Duodenal mucosa (tissue), 2 donors: Measurements from ENCODE around the gene ENOPH1.

Source experiments
- H3K27ac ChIP-seq: one replicate; pipeline ENCODE4 v1.7.0; 2013; ENCODE audit warnings: low read depth, low read length
- H3K27me3 ChIP-seq, 2 donors: one replicate each; pipeline ENCODE4 v1.7.0; 2013; ENCODE audit warnings: low read length in 2 of 2, control low read depth in 1 of 2; ENCODE audit not compliant: insufficient read depth in 2 of 2, control insufficient read depth in 1 of 2
- H3K36me3 ChIP-seq, 2 donors: one replicate each; pipeline ENCODE4 v1.7.0; 2013; ENCODE audit warnings: low read length in 2 of 2, control low read depth in 1 of 2; ENCODE audit not compliant: insufficient read depth in 2 of 2, control insufficient read depth in 1 of 2
- H3K4me1 ChIP-seq, 2 donors: one replicate each; pipeline ENCODE4 v1.7.0; 2013; ENCODE audit warnings: low read length in 2 of 2, control low read depth in 1 of 2; ENCODE audit not compliant: insufficient read depth in 2 of 2, control insufficient read depth in 1 of 2
- H3K4me3 ChIP-seq, 2 donors: one replicate each; pipeline ENCODE4 v1.7.0; 2013; ENCODE audit warnings: low read length in 2 of 2, low read depth in 1 of 2
- H3K9ac ChIP-seq, 2 donors: one replicate each; pipeline ENCODE4 v1.7.0; 2013; ENCODE audit warnings: low read length in 2 of 2, low read depth in 1 of 2
- H3K9me3 ChIP-seq, 2 donors: one replicate each; pipeline ENCODE4 v1.7.0; 2013; ENCODE audit warnings: low read length in 2 of 2, control low read depth in 1 of 2; ENCODE audit not compliant: control insufficient read depth in 1 of 2

ENOPH1 gene

DNA sequence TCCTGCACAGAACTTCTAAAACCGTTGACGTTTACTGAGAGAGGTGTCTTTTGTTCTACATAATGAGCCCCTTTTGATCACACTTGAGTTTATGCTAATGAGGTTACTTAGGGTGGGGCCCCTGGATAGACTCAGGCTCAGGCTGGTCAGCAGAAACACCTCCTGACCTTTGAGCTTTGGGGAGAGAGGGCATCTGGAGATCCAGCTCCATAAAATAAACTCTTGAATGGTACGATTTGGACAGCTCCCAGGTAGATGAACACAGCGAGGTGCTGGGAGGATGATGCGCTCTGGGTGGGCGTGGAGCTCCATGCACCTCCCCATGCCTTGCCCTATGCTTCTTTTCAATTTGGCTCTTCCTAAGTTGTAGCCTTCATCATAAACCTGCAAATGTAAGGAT, 52.0 kb downstream of the ENOPH1 start:
- no peak overlapping the region for H3K27ac ChIP-seq
- no peak overlapping the region for H3K4me3 ChIP-seq
- no peaks in the 10 kb centered on the region for H3K9me3 ChIP-seq
- H3K36me3 ChIP-seq: no peaks in the 10 kb centered on the region
- H3K4me1 ChIP-seq: peaks cover 10 to 17% of the 10 kb centered on the region in 2 donors
- no peak overlapping the region for H3K9ac ChIP-seq
- H3K27me3 ChIP-seq: no peaks in the 10 kb centered on the region

DNA sequence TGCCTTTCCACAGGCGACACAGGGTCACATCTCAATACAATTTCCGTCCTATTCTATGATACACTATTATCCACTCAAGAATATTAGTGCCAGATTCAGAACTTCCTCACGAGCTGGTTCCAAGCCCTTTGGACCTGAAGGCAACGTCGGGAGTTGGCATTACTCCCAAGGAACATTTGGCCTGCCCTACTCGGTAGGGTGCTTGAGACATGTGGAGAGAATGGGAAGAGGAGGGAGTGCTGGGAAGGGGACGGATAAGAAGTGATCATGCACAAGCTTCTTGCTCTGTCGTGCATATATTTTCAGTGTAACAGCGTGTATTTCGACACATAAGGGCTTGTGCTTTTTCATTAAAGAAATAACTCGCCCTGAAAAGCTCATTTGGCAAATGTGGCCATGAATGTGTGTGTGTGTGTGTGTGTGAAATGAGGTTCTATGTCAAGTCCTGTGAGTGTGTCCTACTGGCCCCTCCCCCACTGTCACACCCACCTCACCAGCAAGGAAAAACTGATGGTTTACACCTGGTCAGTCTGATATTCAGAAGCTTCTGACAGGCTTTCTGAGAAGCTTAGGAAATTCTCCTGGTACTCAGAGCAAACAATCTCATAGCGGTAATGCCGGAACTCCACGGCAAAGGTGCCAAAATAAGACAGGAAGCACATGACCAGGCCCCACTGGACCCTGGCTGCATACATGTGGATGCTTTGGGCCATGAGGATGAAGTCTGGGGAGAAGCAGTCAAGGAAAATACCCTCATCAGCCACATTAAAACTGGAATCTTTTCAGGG, 54.8 kb downstream of the ENOPH1 start:
- no peaks in the 10 kb centered on the region for H3K27me3 ChIP-seq
- H3K36me3 ChIP-seq: no peaks in the 10 kb centered on the region
- H3K9ac ChIP-seq: no peak overlapping the region
- peaks cover 6 to 17% of the 10 kb centered on the region in 2 donors for H3K4me1 ChIP-seq
- H3K9me3 ChIP-seq: no peaks in the 10 kb centered on the region
- H3K4me3 ChIP-seq: peak overlapping the region in 1 of 2 donors; percentile 26
- H3K27ac ChIP-seq: no peak overlapping the region

DNA sequence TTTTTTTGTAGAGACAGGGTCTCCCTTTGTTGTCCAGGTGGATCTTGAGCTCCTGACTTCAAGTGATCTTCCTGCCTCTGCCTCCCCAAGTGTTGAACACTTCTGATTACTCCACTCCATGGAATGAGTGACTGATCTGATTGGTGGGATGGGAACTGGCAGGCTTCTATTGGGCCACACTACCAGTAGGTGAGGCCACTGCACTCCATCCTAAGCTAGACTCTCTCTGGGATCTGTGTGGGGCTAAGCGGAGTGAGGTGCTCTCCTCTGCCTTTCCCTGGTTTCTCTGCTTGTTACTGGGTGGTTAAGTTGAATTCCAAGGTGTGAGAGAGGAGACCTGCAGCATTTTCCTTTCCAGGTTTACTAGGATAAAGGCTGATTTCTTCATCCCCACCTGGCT, 58.7 kb downstream of the ENOPH1 start:
- Histone ChIP-seq H3K4me3 (no peak overlapping the region), H3K27me3 (no peaks in the 10 kb centered on the region), H3K9me3 (no peaks in the 10 kb centered on the region), H3K9ac (no peak overlapping the region), H3K27ac (no peak overlapping the region), H3K4me1 (peaks cover 6 to 17% of the 10 kb centered on the region in 2 donors), H3K36me3 (peaks cover 0 to 4% of the 10 kb centered on the region in 2 donors)

DNA sequence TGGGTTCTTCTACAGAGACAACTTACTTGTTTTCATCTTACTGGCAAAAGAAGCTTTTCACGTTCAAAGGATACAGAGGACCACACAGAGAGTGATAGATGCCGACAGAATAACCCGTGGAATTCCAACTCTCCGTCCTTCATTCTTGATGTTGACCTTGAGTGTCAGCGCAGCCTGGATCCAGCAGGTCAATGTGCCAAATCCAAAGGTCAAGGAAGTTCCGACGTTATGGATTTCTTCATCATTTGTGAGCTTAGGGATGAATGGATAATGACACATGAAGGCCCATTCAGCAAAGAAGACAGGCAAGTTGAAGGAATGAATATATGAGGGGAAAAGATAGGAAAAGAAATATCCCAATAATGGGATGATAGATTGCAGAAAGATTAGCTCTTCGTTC, 59.6 kb downstream of the ENOPH1 start:
- Histone ChIP-seq H3K4me1 (peaks cover 6 to 8% of the 10 kb centered on the region in 2 donors), H3K27me3 (no peaks in the 10 kb centered on the region), H3K9me3 (no peaks in the 10 kb centered on the region), H3K4me3 (no peak overlapping the region), H3K36me3 (peaks cover 0 to 4% of the 10 kb centered on the region in 2 donors), H3K27ac (no peak overlapping the region), H3K9ac (no peak overlapping the region)

DNA sequence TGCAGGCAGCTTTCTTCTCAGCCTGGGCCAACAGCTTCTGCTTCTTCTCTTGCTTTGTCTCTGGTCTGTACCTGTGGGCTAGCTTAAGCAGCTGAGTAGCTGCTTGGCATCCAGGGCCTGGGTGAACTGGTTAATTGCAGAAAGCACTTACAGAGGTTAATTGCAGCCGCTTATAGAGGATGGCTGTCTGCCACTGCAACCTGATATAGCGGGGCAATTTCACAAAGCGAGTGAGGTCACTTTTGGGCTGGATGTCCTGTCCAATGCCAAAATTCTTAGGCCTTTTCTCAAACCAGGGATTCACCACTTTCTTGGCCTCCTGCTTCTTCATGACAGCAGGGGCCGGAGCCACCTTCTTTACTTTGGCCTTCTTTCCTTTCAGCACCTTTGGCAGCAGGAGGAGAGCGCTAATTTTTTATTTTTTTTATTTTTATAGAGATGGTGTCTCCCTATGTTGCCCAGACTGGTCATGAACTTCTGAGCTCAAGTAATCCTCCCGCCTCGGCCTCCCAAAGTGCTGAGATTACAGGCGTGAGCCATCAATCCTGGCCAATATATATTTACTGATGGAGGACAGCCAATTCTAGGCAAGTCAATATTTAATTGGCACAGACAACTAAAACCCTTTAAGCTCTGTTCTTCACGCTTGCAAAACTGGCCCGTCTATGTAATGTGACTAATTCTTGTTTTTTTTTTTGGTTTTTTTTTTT, 61.0 kb downstream of the ENOPH1 start:
- no peak overlapping the region for H3K27ac ChIP-seq
- H3K9me3 ChIP-seq: no peaks in the 10 kb centered on the region
- peaks cover 0 to 4% of the 10 kb centered on the region in 2 donors for H3K36me3 ChIP-seq
- no peaks in the 10 kb centered on the region for H3K27me3 ChIP-seq
- no peak overlapping the region for H3K4me3 ChIP-seq
- no peak overlapping the region for H3K9ac ChIP-seq
- H3K4me1 ChIP-seq: no peaks in the 10 kb centered on the region

DNA sequence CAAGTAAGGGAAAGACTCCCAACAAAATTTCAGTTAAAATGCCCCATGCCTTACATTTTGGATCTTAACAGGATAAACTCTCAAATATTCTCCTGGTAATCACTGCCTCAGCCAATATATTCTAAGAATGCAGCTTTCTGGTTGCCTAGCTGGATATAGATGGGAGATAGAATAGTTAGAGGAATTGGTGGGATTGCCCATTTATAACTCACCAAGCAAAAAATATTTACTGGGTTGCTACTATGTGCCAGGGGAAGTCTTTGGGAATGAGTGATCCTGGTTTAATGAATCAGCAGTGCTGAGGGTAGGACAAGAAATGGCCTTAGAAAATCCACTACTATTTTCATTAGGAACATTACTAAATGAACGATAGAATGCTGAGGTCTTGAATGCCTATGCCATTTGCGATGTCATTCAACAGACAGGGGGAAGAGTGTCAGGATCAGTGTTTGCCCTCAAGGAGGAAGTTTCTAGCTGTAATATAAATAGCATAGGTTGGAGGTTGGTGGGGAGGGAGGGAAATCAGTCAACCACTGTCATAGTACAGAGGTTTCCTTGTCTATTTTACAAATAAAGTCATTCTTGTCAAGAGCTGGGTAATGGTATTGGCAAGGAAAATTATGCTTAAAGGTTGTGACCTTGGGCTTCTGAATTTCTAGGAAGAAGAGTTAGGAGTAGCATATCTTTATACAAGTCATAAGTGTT, 63.5 kb downstream of the ENOPH1 start:
- Histone ChIP-seq H3K4me1 (no peaks in the 10 kb centered on the region), H3K36me3 (peaks cover 0 to 4% of the 10 kb centered on the region in 2 donors), H3K4me3 (no peak overlapping the region), H3K9me3 (no peaks in the 10 kb centered on the region), H3K27ac (no peak overlapping the region), H3K9ac (no peak overlapping the region), H3K27me3 (no peaks in the 10 kb centered on the region)

DNA sequence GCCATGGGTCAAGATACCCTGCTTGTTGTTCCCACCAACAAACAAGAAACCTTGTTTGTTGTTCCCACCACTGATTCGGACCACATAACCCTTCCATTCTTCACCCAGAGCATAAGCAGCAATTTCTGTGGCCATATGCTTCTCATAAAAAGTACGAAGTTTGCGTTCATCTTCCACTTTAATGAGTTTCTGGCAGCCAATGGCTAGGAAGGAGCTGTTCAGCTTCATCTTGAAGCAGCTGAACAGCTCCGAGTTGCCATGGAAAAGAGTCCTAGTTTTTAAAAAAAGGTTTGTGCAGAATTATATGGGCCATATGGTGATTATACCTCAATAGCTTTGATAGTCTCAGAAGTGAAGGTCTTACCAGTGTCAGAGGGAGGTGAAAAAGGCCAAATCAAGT, 65.3 kb downstream of the ENOPH1 start:
- H3K9me3 ChIP-seq: no peaks in the 10 kb centered on the region
- peaks cover 0 to 4% of the 10 kb centered on the region in 2 donors for H3K36me3 ChIP-seq
- H3K9ac ChIP-seq: no peak overlapping the region
- H3K27ac ChIP-seq: no peak overlapping the region
- H3K4me3 ChIP-seq: no peak overlapping the region
- H3K4me1 ChIP-seq: peaks cover 0 to 4% of the 10 kb centered on the region in 2 donors
- no peaks in the 10 kb centered on the region for H3K27me3 ChIP-seq

DNA sequence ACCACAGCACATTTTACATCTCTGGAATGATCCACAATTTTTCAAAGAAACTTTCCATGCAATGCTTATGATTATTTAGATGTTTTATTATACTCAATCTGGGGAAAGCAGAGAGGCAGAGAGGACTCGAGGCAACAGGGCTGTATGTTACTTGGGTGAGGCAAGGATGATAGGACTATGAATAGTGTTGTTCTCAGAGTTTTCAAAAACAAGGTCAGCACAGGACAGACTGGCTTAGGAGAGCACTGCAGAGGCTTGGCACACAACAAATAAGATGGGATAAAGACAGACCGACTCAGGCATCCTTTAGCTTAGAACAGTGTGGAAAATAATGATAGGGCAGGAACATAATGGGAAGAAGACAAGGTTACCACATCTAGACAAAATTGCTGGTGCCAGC, 66.0 kb downstream of the ENOPH1 start:
- H3K27ac ChIP-seq: no peak overlapping the region
- no peaks in the 10 kb centered on the region for H3K36me3 ChIP-seq
- no peaks in the 10 kb centered on the region for H3K9me3 ChIP-seq
- no peaks in the 10 kb centered on the region for H3K27me3 ChIP-seq
- peaks cover 0 to 6% of the 10 kb centered on the region in 2 donors for H3K4me1 ChIP-seq
- no peak overlapping the region for H3K4me3 ChIP-seq
- H3K9ac ChIP-seq: no peak overlapping the region

DNA sequence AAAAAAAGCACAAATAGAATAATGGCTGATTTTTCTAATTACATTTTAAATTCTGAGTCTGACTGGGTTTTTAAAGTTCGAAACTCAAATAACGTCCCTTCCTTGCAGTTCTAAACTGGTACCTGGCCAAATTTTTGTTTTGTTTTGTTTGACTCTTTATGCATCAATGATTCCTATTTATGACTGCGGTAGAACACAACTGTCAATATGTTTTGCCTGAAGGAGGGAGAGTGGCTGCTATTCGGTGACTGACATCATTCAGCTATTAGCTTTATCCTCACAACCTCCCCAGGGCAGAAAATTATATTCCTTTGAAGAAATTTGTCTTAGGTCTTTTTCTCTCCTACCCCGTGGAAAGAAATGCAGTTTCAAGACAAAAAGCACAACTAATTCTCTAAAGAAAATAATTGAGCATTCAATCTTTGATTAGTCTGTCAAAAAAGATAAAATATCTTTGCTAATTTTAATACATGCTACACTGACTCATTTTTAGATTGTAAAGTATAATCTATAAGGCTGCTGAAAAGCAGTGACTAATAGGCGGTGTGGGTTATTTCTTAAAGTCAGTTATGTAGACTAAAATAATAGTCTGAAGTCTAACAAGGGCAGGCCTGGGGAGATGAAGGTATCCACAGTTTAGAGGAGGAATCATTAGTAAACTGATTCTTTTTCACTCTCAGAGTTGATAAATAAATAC, 69.5 kb downstream of the ENOPH1 start:
- no peak overlapping the region for H3K27ac ChIP-seq
- no peaks in the 10 kb centered on the region for H3K9me3 ChIP-seq

More for the DNA sequence above, 69.5 kb downstream of the ENOPH1 start:
- no peak overlapping the region for H3K4me3 ChIP-seq
- H3K9ac ChIP-seq: no peak overlapping the region
- peaks cover 0 to 6% of the 10 kb centered on the region in 2 donors for H3K4me1 ChIP-seq
- no peaks in the 10 kb centered on the region for H3K27me3 ChIP-seq
- peaks cover 0 to 3% of the 10 kb centered on the region in 2 donors for H3K36me3 ChIP-seq
